ENCODE results near the gene KLC4. TPM values are rescaled to one million over a fixed set of nuclear protein-coding genes. Genes with fewer than 3 reads are reported as not detected.

Gene KLC4
- 5.1 and 6.1 TPM in 2 replicates for total RNA-seq (2012; rRNA removed)

- H3K4me3 ChIP-seq (ENCODE audit: low read length), result peak within 1 kb of the TSS; percentile 87
- H3K4me2 ChIP-seq (ENCODE audit: low read length), result peak within 1 kb of the TSS; percentile 97
- peaks cover 16% of the 10 kb centered on the region for H3K36me3 ChIP-seq (ENCODE audit: insufficient read depth, low read length)
- H3K9me3 ChIP-seq (replicated peaks; ENCODE audit: low read length), result no peaks in the 10 kb centered on the region
- H3K27me3 ChIP-seq (ENCODE audit: control insufficient read depth, insufficient read depth, low read length), result no peaks in the 10 kb centered on the region
- peak within 1 kb of the TSS; percentile 91 for H3K9ac ChIP-seq (ENCODE audit: low read depth, low read length)
- peaks cover 17% of the 10 kb centered on the region for H3K4me1 ChIP-seq (ENCODE audit: control insufficient read depth, insufficient read depth, low read length)
Observed at GRCh38 chr6:43059168-43060033, at the start of gene KLC4, which contains the start of gene MRPL2. TSS of gene KLC4 (plus strand) at chr6:43059631. CDS start at chr6:43061336, 1,705 bp downstream. TSS of gene MRPL2 (minus strand) at chr6:43059434. CDS start at chr6:43059381, 53 bp downstream.

- no peaks in the 10 kb centered on the region for H3K9me3 ChIP-seq (replicated peaks; ENCODE audit: low read length)
- no peak overlapping the region for H3K9ac ChIP-seq (ENCODE audit: low read depth, low read length)
- H3K36me3 ChIP-seq (ENCODE audit: insufficient read depth, low read length), result peaks cover 54% of the 10 kb centered on the region
- H3K27me3 ChIP-seq (ENCODE audit: control insufficient read depth, insufficient read depth, low read length), result no peaks in the 10 kb centered on the region
- no peak overlapping the region for H3K4me2 ChIP-seq (ENCODE audit: low read length)
- H3K4me1 ChIP-seq (ENCODE audit: control insufficient read depth, insufficient read depth, low read length), result peaks cover 27% of the 10 kb centered on the region
- no peak overlapping the region for H3K4me3 ChIP-seq (ENCODE audit: low read length)
Observed at GRCh38 chr6:43011207-43011606, 48.2 kb upstream of the KLC4 start.

- H3K27me3 ChIP-seq (ENCODE audit: control insufficient read depth, insufficient read depth, low read length), result no peaks in the 10 kb centered on the region
- H3K4me1 ChIP-seq (ENCODE audit: control insufficient read depth, insufficient read depth, low read length), result peaks cover 31% of the 10 kb centered on the region
- H3K4me3 ChIP-seq (ENCODE audit: low read length), result peak overlapping the region; percentile 86
- H3K36me3 ChIP-seq (ENCODE audit: insufficient read depth, low read length), result peaks cover 50% of the 10 kb centered on the region
- H3K9me3 ChIP-seq (replicated peaks; ENCODE audit: low read length), result no peaks in the 10 kb centered on the region
- H3K4me2 ChIP-seq (ENCODE audit: low read length), result peak overlapping the region; percentile 100
- H3K9ac ChIP-seq (ENCODE audit: low read depth, low read length), result peak overlapping the region; percentile 89
Observed at GRCh38 chr6:43012364-43012763, 47.1 kb upstream of the KLC4 start.

- peaks cover 31% of the 10 kb centered on the region for H3K4me1 ChIP-seq (ENCODE audit: control insufficient read depth, insufficient read depth, low read length)
Observed at GRCh38 chr6:43013097-43013842, 46.2 kb upstream of the KLC4 start.

GRCh38 chr6:43013843-43014433 lies 45.5 kb upstream of the KLC4 start, which contains the start of the genes KLHDC3 and MEA1:
TSS of gene KLHDC3 (plus strand) at chr6:43014249. CDS start at chr6:43017193, 2,944 bp downstream.
TSS of gene MEA1 (minus strand) at chr6:43013946. CDS start at chr6:43013813, 133 bp downstream.
- peak within 1 kb of the TSS; percentile 86 for H3K4me3 ChIP-seq (ENCODE audit: low read length)
- no peaks in the 10 kb centered on the region for H3K9me3 ChIP-seq (replicated peaks; ENCODE audit: low read length)
- peaks cover 50% of the 10 kb centered on the region for H3K36me3 ChIP-seq (ENCODE audit: insufficient read depth, low read length)
- H3K4me2 ChIP-seq (ENCODE audit: low read length), result peak within 1 kb of the TSS; percentile 100
- H3K9ac ChIP-seq (ENCODE audit: low read depth, low read length), result peak within 1 kb of the TSS; percentile 89
- no peaks in the 10 kb centered on the region for H3K27me3 ChIP-seq (ENCODE audit: control insufficient read depth, insufficient read depth, low read length)
- peaks cover 31% of the 10 kb centered on the region for H3K4me1 ChIP-seq (ENCODE audit: control insufficient read depth, insufficient read depth, low read length)

More at GRCh38 chr6:43013097-43013842, 46.2 kb upstream of the KLC4 start:
- Histone ChIP-seq H3K4me2 (ENCODE audit: low read length) (peak overlapping the region; percentile 100), H3K4me3 (ENCODE audit: low read length) (peak overlapping the region; percentile 86), H3K36me3 (ENCODE audit: insufficient read depth, low read length) (peaks cover 50% of the 10 kb centered on the region), H3K9me3 (replicated peaks; ENCODE audit: low read length) (no peaks in the 10 kb centered on the region), H3K9ac (ENCODE audit: low read depth, low read length) (peak overlapping the region; percentile 89), H3K27me3 (ENCODE audit: control insufficient read depth, insufficient read depth, low read length) (no peaks in the 10 kb centered on the region)

- Histone ChIP-seq H3K4me1 (ENCODE audit: control insufficient read depth, insufficient read depth, low read length) (peaks cover 31% of the 10 kb centered on the region), H3K9me3 (replicated peaks; ENCODE audit: low read length) (no peaks in the 10 kb centered on the region), H3K27me3 (ENCODE audit: control insufficient read depth, insufficient read depth, low read length) (no peaks in the 10 kb centered on the region), H3K4me3 (ENCODE audit: low read length) (peak overlapping the region; percentile 84), H3K4me2 (ENCODE audit: low read length) (peak overlapping the region; percentile 81), H3K36me3 (ENCODE audit: insufficient read depth, low read length) (peaks cover 50% of the 10 kb centered on the region), H3K9ac (ENCODE audit: low read depth, low read length) (peak overlapping the region; percentile 88)
Observed at GRCh38 chr6:43014434-43014909, 45.0 kb upstream of the KLC4 start.

GRCh38 chr6:43016176-43016942 lies 43.1 kb upstream of the KLC4 start:
- Histone ChIP-seq H3K9me3 (replicated peaks; ENCODE audit: low read length) (no peaks in the 10 kb centered on the region), H3K9ac (ENCODE audit: low read depth, low read length) (no peak overlapping the region), H3K36me3 (ENCODE audit: insufficient read depth, low read length) (peaks cover 53% of the 10 kb centered on the region), H3K4me1 (ENCODE audit: control insufficient read depth, insufficient read depth, low read length) (peaks cover 42% of the 10 kb centered on the region), H3K4me2 (ENCODE audit: low read length) (no peak overlapping the region), H3K27me3 (ENCODE audit: control insufficient read depth, insufficient read depth, low read length) (no peaks in the 10 kb centered on the region), H3K4me3 (ENCODE audit: low read length) (no peak overlapping the region)

GRCh38 chr6:43016943-43017334 lies 42.5 kb upstream of the KLC4 start:
- Histone ChIP-seq H3K9ac (ENCODE audit: low read depth, low read length) (no peak overlapping the region), H3K4me3 (ENCODE audit: low read length) (no peak overlapping the region), H3K4me2 (ENCODE audit: low read length) (no peak overlapping the region), H3K4me1 (ENCODE audit: control insufficient read depth, insufficient read depth, low read length) (peaks cover 39% of the 10 kb centered on the region), H3K36me3 (ENCODE audit: insufficient read depth, low read length) (peaks cover 51% of the 10 kb centered on the region), H3K27me3 (ENCODE audit: control insufficient read depth, insufficient read depth, low read length) (no peaks in the 10 kb centered on the region), H3K9me3 (replicated peaks; ENCODE audit: low read length) (no peaks in the 10 kb centered on the region)

GRCh38 chr6:43019152-43019551 lies 40.3 kb upstream of the KLC4 start:
- Histone ChIP-seq H3K9ac (ENCODE audit: low read depth, low read length) (no peak overlapping the region), H3K9me3 (replicated peaks; ENCODE audit: low read length) (no peaks in the 10 kb centered on the region), H3K4me2 (ENCODE audit: low read length) (no peak overlapping the region), H3K36me3 (ENCODE audit: insufficient read depth, low read length) (peaks cover 53% of the 10 kb centered on the region), H3K27me3 (ENCODE audit: control insufficient read depth, insufficient read depth, low read length) (no peaks in the 10 kb centered on the region), H3K4me1 (ENCODE audit: control insufficient read depth, insufficient read depth, low read length) (peaks cover 26% of the 10 kb centered on the region), H3K4me3 (ENCODE audit: low read length) (no peak overlapping the region)

GRCh38 chr6:43020052-43020705 lies 39.3 kb upstream of the KLC4 start:
- H3K9ac ChIP-seq (ENCODE audit: low read depth, low read length), result peak overlapping the region; percentile 98
- no peaks in the 10 kb centered on the region for H3K9me3 ChIP-seq (replicated peaks; ENCODE audit: low read length)
- peaks cover 63% of the 10 kb centered on the region for H3K36me3 ChIP-seq (ENCODE audit: insufficient read depth, low read length)
- H3K27me3 ChIP-seq (ENCODE audit: control insufficient read depth, insufficient read depth, low read length), result no peaks in the 10 kb centered on the region
- peaks cover 21% of the 10 kb centered on the region for H3K4me1 ChIP-seq (ENCODE audit: control insufficient read depth, insufficient read depth, low read length)
- H3K4me3 ChIP-seq (ENCODE audit: low read length), result no peak overlapping the region
- no peak overlapping the region for H3K4me2 ChIP-seq (ENCODE audit: low read length)

All from skeletal muscle satellite cell (primary cell).